ENCODE data around the gene NTM. TPM values are rescaled to one million over a fixed set of nuclear protein-coding genes. Genes with fewer than 3 reads are reported as not detected.

NTM gene
- total and polyA plus RNA-seq, 2 donors (not counting 3 experiments of a cell fraction or from before 2014, with no cell fraction given) = 1.00 to 1.1 TPM

DNA sequence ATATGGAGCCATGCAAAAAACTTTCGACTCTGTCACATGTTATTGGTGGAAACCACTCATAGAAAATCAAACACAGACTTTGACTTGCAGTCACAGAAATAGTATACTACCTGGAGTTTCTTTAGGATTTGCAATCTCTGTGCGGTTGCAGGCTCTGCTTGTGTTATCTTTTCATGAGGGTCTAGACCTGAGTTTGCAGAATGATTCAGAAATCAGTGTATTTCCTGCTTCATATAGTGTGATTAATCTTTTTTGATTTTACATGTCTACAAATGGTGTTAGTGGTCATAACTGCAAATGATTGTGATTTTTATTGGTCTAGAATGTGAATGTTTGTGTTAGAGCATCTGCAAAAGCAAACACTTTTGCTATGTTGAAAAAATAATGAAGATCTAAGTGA lies 690.2 kb downstream of the NTM start:
- no TSS peak for BruUV-seq (replicated peaks)
- Histone ChIP-seq H3K4me3 (replicated peaks in 1 of 3; ENCODE audit: insufficient read depth in 1 of 3, low read depth in 1 of 3, low read length in 3 of 3) (no peak overlapping the region), H3K9me3 (replicated peaks; ENCODE audit: control insufficient read depth, insufficient read depth, low read length) (no peaks in the 10 kb centered on the region), H3K27me3 (ENCODE audit: control insufficient read depth in 2 of 2, insufficient read depth in 2 of 2, low read length in 2 of 2) (no peaks in the 10 kb centered on the region), H3K9me1 (replicated peaks; ENCODE audit: control insufficient read depth, extremely low read depth, insufficient read depth, low read length) (no peaks in the 10 kb centered on the region), H3K9ac (replicated peaks; ENCODE audit: extremely low read depth, insufficient read depth, low read length) (no peak overlapping the region), H3K27ac (ENCODE audit: insufficient read depth, low read depth, low read length) (no peak overlapping the region), H3K4me2 (ENCODE audit: insufficient read depth, low read length) (no peak overlapping the region), H3K36me3 (ENCODE audit: control insufficient read depth in 2 of 2, extremely low read depth in 1 of 2, insufficient read depth in 2 of 2, low read length in 2 of 2) (no peaks in the 10 kb centered on the region), H2AFZ (ENCODE audit: low read depth, low read length) (no peak overlapping the region), H4K20me1 (replicated peaks; ENCODE audit: control insufficient read depth, extremely low read depth, insufficient read depth, low read length) (no peaks in the 10 kb centered on the region), H3K4me1 (ENCODE audit: control insufficient read depth, extremely low read depth, insufficient read depth, low read length) (peaks cover 27% of the 10 kb centered on the region), H3K79me2 (ENCODE audit: control insufficient read depth, insufficient read depth, low read length) (no peaks in the 10 kb centered on the region)
- FAIRE-seq (peak; percentile 76), DNase-seq (ENCODE audit: low read depth, low spot score) (peak; percentile 6)
- CTCF ChIA-PET = no interaction called here
- POLR2A ChIA-PET = no interaction called here
- dilution Hi-C loops (cut with MboI; ENCODE audit: extremely low pct_ligation_motif_present, low sequenced_read_pairs) (no loop called here), intact Hi-C loops (cut with micrococcal nuclease) (no loop called here)
- TF ChIP-seq, protein P1, sequence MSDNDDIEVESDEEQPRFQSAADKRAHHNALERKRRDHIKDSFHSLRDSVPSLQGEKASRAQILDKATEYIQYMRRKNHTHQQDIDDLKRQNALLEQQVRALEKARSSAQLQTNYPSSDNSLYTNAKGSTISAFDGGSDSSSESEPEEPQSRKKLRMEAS (IDR thresholded peaks at IDR 0.05; ENCODE audit: insufficient read depth, insufficient read length) = no peak
- TF ChIP-seq JUN (IDR thresholded peaks at IDR 0.05; ENCODE audit: borderline replicate concordance, insufficient read depth, insufficient read length, low read depth) (no peak), GATA2 (IDR thresholded peaks at IDR 0.05; ENCODE audit: insufficient read depth, insufficient read length, low read depth, low read length) (peak; percentile 54), FOS (IDR thresholded peaks at IDR 0.05; ENCODE audit: borderline replicate concordance, insufficient read depth, low read length) (peak; percentile 48), POLR2AphosphoS5 (IDR thresholded peaks at IDR 0.05; ENCODE audit: insufficient read depth, low read depth, low read length) (no peak)
- TF ChIP-seq, protein P2, sequence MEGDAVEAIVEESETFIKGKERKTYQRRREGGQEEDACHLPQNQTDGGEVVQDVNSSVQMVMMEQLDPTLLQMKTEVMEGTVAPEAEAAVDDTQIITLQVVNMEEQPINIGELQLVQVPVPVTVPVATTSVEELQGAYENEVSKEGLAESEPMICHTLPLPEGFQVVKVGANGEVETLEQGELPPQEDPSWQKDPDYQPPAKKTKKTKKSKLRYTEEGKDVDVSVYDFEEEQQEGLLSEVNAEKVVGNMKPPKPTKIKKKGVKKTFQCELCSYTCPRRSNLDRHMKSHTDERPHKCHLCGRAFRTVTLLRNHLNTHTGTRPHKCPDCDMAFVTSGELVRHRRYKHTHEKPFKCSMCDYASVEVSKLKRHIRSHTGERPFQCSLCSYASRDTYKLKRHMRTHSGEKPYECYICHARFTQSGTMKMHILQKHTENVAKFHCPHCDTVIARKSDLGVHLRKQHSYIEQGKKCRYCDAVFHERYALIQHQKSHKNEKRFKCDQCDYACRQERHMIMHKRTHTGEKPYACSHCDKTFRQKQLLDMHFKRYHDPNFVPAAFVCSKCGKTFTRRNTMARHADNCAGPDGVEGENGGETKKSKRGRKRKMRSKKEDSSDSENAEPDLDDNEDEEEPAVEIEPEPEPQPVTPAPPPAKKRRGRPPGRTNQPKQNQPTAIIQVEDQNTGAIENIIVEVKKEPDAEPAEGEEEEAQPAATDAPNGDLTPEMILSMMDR (IDR thresholded peaks at IDR 0.05; ENCODE audit: extremely low read depth in 1 of 2, insufficient read depth in 1 of 2, low read depth in 1 of 2, low read length in 2 of 2) = no peak

Data from endothelial cell of umbilical vein (primary cell).